GM12801 (cell line): ENCODE data around the gene FXYD6.

ENCODE experiments used
- CTCF ChIP-seq: IDR thresholded peaks from one replicate; pipeline ENCODE4 v1.5.1; 2011; ENCODE audit warnings: control low read depth; ENCODE audit not compliant: insufficient read length; ENCODE audit errors: extremely low read depth

The FXYD6 gene

GRCh38 chr11:117888139-117888566, 11.7 kb upstream of the FXYD6 start:
- no peak for TF ChIP-seq CTCF

GRCh38 chr11:117887431-117888138, 11.1 kb upstream of the FXYD6 start:
- no peak for TF ChIP-seq CTCF

- TF ChIP-seq CTCF = no peak
These were observed 9.3 kb upstream of the FXYD6 start for GRCh38 chr11:117885777-117886176.

DNA sequence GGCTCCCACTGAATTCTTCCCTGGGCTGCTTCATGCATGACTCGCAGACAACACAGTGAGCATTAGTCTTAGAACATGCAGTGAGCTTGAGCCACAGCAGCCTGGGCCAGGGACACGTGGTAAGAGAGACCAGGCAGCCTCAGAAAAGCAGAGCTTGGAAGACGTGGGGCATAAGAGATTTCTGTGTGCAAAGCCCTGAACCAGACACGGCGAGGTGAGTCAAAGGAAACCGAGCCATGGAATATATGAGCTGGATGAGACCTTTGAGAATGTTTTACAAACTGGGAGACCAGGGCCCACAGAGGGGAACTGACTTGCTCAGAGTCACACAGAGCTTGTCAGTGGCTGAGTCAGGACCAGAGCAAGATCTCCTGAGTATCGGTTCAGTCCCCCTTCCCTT, 8.5 kb upstream of the FXYD6 start:
- no peak for TF ChIP-seq CTCF

DNA sequence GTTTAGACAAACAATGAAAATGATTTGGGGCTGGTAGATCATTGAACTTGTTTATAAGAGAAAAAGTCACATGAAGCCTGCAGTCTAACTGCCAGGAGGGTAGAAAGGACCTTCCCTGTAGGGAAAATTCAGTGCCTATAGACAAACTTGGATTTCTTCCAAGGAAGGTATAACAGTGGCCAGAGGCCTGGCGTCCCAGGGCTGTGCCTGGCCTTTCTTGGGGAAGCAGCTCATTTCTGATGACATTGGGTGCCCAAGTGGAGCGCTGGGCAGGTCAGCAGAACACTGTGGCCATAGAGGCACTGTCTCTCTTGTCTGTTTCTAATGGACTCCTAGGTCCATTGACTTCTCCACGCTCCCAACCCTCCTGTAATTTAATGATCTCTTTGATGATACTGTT, 6.6 kb upstream of the FXYD6 start:
- TF ChIP-seq CTCF = no peak

DNA sequence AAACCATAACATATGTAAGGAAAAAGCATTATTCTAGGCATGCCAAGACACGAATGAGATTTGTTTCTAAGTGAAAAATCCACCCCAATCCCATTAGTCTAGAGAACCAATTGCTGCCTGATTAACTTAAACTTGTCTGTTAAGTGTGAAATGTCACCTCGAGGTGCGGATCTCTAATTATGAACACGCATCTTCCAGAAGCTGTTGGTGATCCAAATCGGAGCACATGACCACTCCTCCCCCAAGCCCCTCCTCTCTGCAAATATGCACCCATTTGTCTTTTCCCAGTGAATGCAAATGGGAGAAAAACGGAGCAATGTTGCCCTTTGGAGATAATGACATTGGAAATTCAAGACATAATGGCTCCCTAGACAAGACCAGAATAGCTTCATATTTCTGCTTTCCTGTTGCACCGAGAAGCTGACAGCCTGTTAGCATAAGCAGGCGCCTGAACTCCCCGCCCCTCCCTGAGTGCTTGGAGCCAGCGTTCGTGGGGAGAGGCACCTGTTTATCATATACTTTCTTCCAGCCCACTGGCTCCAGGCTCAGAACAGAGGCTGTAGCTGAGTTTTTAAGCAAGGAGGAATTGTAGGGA, 6.0 kb upstream of the FXYD6 start:
- no peak for TF ChIP-seq CTCF

DNA sequence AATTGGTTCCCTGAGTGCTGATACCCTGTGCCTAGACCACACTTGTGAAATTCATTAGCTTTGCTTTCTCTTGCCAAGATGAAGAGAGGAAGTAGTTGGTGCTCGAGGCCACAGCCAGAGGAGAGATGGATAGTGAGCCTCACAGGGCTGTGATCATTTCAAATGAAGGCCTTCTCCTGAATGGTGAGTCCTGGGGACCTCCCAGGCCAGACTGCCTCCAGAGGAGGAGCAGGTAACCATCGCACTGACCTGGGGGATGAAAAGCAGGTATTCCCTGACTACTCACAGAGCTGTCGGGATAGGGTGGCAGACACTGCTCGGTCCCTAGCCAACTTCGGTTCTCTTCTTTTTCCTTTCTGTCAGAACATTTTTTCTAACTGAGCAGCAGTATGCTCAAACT, 4.8 kb upstream of the FXYD6 start:
- no peak for TF ChIP-seq CTCF
